ENCODE data around the gene E2F8.
A peak's percentile ranks its signal among the peaks of the same experiment; 100 is the strongest.
"Not testable (repeated sequence)": the region's sequence is repeated elsewhere in the genome, so short reads cannot be mapped to it uniquely, and the experiment has no call there.

E2F8 gene

DNA sequence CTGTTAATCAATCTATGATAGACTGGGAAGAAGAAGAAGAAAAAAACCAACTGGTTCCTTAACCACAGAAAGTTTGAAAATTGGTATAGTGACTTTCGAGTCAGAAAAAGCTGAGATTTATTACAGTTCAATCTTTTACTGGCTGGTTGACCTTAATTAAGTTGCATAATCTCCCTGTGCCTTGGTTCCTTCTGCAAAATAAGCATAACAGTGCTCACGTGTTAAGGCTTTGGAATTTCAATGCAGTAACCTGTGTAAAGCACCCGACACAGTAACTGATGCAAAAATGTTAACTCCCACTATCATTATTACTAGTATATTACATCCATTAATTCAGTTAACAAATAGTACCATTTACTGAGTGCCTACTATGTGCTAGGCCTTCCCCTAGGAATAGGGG lies 22.6 kb upstream of the E2F8 start:
- H3K4me3 ChIP-seq (replicated peaks; ENCODE audit: low read depth, low read length): no peak overlapping the region
- no peak for DNase-seq (ENCODE audit: low read depth)
- TF ChIP-seq, protein P1, sequence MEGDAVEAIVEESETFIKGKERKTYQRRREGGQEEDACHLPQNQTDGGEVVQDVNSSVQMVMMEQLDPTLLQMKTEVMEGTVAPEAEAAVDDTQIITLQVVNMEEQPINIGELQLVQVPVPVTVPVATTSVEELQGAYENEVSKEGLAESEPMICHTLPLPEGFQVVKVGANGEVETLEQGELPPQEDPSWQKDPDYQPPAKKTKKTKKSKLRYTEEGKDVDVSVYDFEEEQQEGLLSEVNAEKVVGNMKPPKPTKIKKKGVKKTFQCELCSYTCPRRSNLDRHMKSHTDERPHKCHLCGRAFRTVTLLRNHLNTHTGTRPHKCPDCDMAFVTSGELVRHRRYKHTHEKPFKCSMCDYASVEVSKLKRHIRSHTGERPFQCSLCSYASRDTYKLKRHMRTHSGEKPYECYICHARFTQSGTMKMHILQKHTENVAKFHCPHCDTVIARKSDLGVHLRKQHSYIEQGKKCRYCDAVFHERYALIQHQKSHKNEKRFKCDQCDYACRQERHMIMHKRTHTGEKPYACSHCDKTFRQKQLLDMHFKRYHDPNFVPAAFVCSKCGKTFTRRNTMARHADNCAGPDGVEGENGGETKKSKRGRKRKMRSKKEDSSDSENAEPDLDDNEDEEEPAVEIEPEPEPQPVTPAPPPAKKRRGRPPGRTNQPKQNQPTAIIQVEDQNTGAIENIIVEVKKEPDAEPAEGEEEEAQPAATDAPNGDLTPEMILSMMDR (IDR thresholded peaks at IDR 0.05; ENCODE audit: low read length, missing control alignments): no peak

DNA sequence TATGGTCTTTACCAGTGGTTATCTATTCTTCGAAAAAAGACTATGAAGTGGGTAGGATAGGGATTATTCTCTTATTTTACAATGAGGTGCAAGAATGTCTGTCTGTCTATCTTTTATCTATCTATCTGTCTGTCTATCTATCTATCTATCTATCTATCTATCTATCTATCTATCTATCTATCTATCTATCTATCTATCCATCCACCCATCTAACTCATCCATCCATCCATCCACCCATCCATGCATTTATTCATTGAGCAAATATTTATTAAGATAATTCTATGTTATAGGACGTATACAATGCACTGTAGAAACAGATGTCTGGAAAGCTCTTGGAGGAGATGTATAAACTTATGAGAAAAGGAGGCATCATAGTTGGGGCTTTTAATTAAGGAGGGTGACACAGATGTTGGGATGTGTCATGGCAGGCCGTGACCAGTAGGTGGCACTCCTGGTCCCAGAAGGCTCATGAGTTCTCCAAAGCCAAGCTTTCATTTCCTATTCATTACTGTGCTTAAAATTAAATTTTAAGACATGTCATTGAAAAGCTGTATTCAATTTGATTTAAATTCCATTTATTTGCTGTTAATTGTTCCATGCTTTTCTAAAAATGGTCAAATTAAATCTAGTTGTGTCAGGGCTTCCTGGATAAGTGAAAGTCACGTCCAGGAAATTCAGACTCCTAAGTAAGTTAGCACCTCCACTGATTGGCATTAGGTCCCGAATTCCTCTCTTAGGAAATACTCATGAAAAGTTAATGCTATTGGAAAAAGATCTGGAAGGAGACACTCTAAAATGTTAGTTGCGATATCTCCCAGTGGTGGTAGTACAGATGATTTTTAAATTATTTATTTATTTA lies 19.0 kb upstream of the E2F8 start:
- TF ChIP-seq, protein P1 (IDR thresholded peaks at IDR 0.05; ENCODE audit: low read length, missing control alignments): peak; percentile 97
- peak overlapping the region; percentile 21 for H3K4me3 ChIP-seq (replicated peaks; ENCODE audit: low read depth, low read length)
- DNase-seq (ENCODE audit: low read depth): peak; percentile 69

DNA sequence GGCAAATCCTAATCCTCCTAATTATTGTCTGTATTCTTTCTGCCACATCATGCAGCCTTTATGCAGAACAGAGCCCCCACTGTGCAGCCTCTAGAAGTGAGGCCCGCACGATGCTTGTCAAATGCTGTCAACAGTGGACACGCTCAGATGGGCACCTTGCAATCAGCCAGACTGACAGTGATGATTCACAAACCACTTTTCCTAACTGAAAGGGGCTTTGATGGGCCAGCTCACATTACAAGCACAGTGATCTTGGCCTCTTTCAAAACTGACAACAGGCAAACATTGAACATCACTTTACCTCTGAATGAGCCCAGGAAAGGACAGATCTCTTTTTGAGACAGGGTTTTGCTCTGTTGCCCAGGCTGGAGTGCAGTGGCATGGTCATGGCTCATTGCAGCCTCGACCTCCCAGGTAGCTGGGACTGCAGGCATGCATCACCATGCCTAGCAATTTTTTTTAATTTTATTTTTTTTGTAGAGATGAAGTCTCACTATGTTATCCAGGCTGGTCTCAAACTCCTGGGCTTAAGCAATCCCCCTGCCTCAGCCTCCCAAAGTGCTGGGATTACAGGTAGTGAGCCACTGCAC lies 18.0 kb upstream of the E2F8 start:
- no peak overlapping the region for H3K4me3 ChIP-seq (replicated peaks; ENCODE audit: low read depth, low read length)
- DNase-seq (ENCODE audit: low read depth): no peak
- TF ChIP-seq, protein P1 (IDR thresholded peaks at IDR 0.05; ENCODE audit: low read length, missing control alignments): no peak

DNA sequence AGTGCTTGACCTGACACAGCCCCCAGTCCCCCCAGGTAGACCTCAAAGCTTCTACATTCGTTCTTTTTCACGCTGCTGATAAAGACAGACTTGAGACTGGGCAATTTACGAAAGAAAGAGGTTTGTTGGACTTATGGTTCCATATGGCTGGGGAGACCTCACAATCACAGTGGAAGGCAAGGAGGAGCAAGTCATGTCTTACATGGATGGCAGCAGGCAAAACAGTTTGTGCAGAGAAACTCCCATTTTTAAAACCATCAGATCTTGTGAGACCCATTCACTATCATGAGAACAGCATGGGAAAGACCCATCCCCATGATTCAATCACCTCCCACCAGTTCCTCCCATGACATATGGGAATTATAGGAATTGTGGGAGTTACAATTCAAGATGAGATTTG lies 13.7 kb upstream of the E2F8 start:
- not testable (repeated sequence) for DNase-seq (ENCODE audit: low read depth)

DNA sequence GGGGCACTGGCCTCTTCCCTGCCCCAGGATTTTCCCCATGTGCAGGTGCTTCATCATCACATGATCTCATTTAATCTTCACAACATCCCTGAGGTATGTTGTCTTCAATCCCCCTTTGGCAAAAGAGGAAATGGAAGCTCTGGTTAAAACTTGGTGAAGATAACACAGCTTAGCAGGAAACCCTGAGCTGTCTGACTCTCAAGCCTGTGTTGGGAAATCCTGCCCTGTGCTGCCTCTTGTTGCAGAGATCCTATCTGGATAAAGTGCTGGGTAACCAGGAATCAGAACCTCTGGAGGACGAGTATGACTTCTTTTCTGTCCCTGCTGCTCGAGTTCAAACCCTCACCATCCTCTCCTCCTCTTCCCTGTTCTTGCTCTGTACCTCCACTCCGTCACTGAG lies 13.1 kb upstream of the E2F8 start:
- TF ChIP-seq, protein P1 (IDR thresholded peaks at IDR 0.05; ENCODE audit: low read length, missing control alignments): no peak
- peak; percentile 36 for DNase-seq (ENCODE audit: low read depth)
- no peak overlapping the region for H3K4me3 ChIP-seq (replicated peaks; ENCODE audit: low read depth, low read length)

More for the DNA sequence above, 13.7 kb upstream of the E2F8 start:
- H3K4me3 ChIP-seq (replicated peaks; ENCODE audit: low read depth, low read length): not testable (repeated sequence)

DNA sequence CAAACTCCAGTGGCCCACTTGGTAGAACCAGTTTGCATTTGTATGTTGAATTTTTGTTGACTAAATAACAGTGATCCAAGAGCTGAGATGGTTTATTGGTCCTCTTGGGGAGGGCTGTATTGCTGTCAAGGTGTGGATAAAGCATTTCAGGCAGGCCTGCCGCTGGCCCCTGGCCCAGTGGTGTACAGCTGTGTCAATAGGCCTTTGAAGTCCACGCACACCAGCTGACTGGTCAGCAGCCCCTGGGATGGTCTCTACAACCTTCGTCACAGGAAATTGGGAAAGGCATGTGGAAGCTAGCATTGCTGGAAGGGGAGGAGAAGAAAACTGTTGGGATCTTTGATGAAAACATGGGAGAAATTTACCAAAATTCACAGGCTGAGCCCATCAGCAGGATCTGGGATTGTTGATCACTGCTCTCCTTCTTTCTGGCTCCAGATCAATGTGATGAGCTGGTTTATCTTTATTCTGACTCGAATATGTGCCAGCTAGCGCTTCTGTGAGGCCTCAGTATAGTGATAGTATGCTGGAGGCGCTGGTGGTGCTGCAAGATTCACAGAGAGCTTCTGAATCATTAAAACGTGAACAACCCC lies 12.5 kb upstream of the E2F8 start:
- peak; percentile 55 for DNase-seq (ENCODE audit: low read depth)
- no peak overlapping the region for H3K4me3 ChIP-seq (replicated peaks; ENCODE audit: low read depth, low read length)
- TF ChIP-seq, protein P1 (IDR thresholded peaks at IDR 0.05; ENCODE audit: low read length, missing control alignments): no peak

DNA sequence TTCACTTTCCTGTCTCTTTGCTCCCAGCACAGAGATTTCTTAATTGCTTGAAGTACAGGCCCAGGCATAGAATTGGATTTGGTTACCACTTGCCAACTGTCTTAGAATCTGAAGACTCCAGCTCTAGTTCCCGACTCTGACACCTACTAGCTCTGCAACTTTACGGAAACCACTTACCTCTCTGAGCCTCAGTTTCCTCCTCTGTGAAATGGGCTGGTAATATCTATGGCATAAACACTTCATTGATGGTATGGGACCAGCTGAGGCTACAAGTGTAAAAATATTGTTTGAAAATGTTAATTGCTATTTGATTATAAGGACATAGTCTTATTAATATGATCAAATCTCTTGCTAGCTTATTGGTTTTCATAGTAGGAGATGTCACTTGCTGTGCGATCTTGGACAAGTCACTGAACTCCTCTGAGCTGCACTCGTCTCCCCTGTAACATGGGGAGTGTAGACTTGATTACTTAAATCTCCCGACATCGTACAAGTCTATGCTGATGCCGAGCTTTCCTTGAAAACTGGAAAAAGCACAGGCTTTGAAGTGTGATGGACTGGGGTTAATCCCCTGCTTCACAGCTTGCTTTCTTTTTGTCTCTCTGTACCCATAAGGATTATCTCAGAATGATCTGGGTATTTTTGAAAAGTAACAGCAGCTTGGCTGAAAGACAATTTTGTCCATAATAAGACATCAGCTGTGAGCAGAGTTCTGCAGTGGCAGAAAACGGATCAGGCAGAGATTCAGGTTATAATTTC lies 11.8 kb upstream of the E2F8 start:
- no peak overlapping the region for H3K4me3 ChIP-seq (replicated peaks; ENCODE audit: low read depth, low read length)
- TF ChIP-seq, protein P1 (IDR thresholded peaks at IDR 0.05; ENCODE audit: low read length, missing control alignments): no peak
- DNase-seq (ENCODE audit: low read depth): no peak

Measured in fibroblast of pulmonary artery (primary cell).